GM19324 (cell line): Measurements from ENCODE around the gene TSPAN15.
"Not testable (repeated sequence)": the region's sequence is repeated elsewhere in the genome, so short reads cannot be mapped to it uniquely, and the experiment has no call there.

Experiments used
- ATAC-seq: cut with Tn5 transposase; IDR thresholded peaks from one replicate; pipeline ENCODE4 v1.9.1; 2021; ENCODE audit warnings: mild to moderate bottlenecking, moderate library complexity; ENCODE audit not compliant: unreplicated experiment, low FRiP score

Gene TSPAN15

DNA sequence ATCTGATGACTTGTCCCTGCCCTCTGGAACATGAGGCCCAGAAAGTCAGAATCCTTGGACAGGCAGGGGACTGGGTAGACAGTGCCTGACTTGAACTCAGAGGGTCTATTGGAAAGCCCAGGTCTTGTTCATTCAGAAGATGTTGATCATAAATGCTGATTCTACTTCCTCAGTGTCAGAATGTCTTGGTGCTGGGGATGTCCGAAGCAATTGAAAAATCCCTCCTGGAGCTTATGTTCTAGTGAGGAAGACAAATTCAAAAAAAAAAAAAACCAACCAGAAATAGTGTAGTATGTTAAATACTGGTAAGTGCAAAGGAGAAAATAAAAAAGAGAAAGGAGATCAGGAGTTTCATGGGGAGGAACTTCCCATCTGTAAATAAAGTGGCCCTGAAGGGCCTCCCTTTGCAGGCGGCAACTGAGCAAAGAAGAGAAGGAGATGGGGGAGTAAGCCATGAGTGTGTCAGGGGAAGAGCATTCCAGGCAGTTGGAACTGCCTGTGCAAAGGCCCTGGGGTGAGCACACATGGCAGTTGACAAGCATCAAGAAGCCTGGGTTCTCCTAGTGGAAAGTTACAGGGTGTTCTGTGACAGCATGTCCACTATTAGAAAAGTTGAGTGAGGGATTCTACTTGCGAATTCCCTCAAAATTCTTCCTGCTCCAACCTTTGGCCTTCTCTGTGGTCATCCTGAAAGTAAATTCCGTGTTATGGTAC, 30.7 kb downstream of the TSPAN15 start:
- ATAC-seq = no peak

DNA sequence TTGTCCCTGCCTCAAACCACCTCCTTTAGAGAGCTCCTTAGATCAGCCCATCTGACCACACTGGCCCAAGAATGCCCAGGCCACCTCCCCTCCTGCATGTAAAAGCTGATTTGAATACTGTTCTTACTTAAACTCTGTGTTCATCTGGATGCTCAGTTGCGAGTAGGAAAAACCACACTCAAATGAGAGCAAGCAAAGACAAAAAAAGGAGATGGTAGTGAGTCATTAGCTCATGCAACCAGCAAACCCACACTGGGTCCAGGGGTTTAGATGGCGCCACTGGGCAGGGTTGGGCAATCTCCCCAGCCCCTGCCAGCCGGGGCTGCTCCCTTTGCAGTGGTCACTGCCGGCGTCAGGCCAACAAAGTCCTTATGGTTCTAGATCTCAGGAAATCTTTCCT, 32.7 kb downstream of the TSPAN15 start:
- ATAC-seq = no peak

DNA sequence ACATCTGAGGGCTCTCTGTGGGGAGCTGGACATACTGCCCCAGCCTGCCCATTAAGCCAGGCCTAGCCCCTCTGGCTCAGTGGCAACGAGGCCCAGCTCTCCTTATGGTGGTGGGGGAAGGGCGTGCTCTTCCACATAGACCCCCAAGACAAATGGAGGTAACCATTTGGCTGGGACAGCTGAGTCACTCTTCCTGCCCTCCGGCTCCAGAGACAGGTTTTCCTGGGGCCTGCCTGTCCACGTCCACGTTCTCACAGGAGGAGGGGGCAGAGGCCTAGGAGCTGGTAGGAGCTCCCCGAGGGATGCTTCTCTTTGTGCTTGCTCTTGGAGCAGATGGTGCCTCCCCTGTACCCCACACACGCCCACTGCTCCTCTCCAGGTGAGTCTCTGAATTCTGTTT, 33.5 kb downstream of the TSPAN15 start:
- ATAC-seq = no peak

DNA sequence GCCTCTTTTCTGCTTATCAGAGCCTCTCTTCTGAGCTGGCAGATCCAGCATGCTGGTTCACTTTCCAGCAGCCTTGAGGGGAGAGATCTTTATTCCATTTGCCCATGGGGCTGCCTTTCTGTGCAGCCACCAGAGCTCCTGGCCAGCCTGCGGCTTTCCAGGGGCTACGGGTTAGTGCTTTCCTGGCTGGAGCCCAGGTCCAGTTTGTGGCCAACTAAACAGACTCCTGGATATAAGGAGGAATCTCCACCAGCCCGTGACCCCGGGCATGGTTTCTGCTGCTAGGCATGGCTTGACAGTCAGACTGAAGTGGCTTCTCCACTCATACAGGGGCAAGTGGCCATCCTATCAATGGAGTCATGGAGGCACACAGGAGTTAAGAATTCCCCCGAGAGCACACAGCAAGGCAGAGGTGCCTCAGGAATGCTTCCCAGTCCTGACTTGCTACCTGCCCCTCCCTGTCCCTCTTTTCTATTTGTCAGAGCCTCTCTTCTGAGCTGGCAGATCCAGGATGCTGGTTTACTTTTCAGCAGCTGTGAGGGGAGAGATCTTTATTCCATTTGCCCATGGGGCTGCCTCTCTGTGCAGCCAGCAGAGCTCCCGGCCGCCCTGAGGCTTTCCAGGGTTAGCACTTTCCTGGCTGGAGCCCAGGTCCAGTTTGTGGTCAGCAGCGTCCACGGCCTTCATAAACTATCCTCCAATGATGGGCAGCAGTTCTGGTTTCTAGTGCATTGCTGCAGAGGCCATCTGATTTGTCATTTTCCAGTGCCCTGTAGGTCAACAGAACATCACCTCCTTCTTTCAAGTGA, 35.9 kb downstream of the TSPAN15 start:
- no peak for ATAC-seq

DNA sequence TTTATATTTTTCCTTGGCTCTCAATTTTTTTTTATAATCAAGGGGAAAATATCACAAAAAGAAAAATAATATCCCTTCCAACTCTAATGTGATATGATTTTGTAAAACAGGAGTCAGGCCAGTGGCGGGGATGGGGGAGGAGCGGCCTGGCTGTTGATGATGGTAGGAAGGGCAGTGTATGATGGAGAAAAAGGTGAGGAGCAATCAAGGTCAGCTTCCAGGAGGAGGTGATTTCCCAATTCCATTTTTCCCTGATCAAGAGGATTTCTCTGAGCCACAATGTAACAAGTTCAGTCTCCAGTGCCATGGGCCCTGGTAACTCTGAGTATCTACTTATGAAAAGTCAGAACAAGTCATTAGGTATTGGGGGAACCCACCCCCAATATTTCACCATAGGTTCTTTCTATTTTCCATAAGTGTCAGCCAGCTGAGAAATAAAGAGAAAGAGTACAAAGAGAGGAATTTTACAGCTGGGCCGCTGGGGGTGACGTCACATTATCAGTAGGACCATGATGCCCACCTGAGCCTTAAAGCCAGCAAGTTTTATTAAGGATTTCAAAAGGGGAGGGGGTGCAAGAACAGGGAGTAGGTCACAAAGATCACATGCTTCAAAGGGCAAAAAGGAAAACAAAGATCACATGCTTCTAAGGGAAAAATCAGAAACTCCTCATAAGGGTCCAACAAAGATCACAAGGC, 37.0 kb downstream of the TSPAN15 start:
- ATAC-seq = not testable (repeated sequence)

DNA sequence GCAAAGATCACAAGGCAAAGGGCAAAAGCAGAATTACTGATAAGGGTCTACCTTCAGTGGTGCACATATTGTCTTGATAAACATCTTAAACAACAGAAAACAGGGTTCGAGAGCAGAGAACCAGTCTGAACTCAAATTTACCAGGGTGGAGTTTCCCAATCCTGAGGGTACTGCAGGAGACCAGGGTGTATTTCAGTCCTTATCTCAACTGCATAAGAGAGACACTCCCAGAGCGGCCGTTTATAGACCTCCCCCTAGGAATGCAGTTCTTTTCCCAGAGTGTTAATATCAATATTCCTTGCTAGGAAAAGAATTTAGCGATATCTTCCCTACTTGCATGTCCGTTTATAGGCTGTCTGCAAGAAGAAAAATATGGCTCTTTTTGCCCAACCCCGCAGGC, 37.6 kb downstream of the TSPAN15 start:
- ATAC-seq = not testable (repeated sequence)

DNA sequence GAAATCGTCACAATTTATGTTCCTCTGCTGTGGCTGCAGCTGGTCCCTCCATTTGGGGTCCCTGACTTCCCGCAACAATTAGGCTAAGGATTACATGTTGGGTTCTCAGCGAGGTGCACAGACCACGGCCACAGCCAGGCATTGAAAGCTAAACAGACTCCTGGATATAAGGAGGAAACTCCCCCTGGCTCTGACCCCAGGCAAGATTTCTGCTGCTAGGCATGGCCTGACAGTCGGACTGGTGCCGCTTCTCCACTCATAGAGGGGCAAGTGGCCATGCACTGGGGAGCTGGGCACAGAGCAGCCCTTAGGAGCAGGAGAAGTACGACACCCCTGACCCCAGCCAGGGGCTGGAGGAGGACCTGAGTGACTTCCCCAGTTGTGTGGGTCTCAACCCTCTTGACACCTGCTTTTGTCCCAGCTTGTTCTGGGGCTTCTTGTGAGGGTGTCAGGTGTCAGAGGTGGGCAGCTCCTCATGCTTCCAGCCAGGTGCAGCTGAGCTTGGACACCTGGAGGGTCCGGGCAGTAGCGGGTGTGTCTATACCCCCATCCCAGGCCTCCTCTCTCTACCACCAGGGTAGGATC, 38.3 kb downstream of the TSPAN15 start:
- no peak for ATAC-seq

DNA sequence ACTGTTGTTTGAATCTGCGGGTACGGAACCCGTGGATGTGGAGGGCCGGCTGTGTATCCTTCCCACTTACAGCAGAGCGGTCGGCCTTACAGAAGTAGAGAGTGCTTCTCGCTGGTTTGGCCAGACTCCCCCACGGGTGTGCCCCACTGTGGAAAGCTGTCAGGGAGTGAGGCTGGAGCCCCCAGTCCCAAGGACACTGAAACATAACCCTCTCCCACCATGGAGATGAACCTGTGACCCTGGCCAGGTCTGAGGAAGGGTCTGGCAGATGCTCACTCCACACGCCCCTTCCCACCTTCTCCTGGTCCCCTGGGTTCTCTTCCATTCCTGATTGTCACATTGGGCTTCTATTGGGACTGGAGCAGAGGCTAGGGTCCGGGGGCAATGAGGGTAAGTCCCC, 39.6 kb downstream of the TSPAN15 start:
- ATAC-seq = no peak

DNA sequence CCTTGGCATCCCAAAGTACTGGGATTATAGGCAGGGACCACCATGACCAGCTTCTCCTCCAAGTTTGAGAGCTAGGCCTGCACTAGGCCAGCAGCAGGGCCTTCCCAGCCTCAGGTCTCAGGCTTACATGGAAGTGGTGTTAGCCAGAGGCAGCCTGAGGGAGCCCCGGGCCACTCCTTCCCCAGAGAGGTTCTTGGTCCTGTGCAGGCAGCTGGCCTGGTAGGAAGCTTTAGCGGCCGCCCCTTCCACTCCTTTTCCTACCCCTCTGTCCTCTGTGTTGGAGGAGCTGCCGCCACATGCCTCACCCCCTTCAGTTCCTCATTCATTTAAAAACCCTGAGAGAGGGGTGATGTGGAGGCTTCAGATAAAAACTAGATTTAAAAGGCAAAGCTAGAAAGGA, 40.3 kb downstream of the TSPAN15 start:
- no peak for ATAC-seq

DNA sequence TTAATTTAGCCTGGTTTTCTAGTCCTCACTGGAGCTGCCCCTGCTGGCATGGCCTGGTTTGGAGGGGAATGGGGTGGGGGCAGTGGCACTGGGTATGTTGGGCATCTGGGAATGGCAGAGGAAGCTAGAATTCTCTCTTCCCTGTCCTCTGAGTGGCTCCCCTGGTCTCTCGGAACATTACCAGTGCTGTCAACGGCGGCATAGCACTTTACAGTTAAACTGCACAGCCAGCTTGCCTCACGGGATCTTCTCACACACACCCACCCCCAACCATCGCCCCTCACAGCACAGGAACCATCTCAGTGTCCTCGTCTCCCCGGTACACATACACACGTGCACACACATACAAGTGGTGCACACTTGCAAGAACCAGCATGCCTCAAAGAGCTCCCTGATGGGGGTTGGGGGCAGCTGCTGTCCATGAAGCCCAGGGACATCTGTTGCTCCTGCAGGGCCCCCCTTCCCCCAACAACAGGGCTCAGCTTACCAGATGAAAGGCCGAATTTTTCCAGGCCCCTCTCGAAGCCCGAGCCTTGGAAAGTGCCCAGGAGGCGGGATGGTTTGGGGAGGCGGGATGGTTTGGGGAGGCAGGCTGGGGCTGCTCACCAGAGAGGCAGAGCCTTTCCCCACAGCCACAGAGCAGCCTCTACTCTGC, 41.0 kb downstream of the TSPAN15 start:
- ATAC-seq = no peak

DNA sequence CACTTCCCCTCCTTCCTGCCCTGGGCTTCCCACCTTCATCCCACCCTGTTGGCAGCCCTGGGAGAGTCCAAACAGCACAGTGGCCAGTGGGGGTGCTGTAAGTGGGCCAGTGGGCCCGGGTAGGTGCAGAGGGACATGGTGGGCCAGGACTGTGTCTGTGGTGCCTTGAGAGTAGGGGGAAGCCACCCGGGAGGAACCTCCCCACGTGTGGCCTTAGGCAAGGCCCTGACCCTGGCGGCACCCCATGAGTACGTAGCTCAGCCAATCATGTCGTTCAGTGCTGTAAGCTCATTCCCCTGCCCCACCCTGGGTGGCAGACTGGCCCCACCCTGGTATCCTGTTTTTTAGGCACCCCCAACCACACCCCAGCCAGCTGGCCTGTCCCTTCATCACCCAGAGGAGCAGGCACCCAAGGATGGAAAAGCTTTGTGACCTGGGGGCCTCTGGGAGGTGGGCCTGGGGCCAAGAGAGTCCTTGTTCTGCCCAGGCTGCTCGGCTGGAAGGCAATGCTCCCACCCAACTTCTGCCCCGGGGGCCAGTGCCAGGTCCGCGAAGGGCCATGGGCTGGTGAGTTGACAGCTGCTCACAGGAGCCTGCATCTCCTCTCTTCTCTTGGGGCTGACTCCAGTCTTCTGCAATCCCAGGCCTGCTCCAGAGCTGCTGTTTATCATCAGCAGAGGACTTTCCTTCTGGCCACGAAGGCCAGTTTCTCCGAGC, 41.6 kb downstream of the TSPAN15 start:
- no peak for ATAC-seq

DNA sequence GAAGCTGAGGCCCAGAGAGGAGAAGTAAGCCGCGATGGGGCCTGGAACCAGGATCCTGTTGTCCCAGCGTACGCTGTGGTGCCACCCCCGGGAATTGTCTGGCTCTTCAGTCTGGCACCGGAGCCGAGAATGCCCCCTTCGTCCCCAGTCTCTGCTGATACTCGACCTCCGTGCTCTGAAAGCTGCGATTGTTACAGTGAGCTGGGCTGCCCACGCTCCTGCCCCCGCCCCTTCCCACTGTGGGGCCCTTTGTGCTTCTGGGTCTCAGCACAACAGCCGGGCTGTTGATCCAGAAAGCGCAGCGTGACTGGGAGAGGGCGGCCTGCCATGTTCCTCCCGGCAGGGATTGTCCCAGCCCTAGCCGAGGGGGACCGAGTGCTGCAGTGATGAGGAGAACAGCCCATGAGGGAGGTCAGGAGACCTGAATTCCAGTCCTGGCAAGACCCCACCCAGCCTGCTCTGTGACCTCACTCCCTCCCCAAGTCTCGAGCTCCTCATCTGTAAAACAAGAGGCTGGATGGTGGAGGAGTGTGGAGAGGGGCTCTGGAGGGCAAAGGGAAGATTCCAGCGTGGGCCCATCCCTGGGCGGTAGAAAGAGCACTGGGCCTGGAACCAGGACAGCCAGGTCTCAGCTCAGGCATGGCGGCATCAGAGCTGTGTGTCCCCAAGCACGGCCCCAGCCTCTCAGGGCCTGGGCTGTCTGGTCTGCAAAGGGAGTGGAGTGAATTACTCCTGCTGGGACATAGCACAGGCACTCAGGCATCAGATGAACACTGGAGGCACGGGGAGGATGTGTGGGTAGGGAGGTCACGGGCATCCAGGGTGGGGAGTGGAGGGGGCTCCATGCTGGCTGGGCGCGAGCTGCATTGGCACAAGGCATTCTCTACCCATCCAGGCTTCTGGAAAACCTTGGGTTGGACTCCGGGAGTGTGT, 43.6 kb downstream of the TSPAN15 start:
- ATAC-seq = no peak

DNA sequence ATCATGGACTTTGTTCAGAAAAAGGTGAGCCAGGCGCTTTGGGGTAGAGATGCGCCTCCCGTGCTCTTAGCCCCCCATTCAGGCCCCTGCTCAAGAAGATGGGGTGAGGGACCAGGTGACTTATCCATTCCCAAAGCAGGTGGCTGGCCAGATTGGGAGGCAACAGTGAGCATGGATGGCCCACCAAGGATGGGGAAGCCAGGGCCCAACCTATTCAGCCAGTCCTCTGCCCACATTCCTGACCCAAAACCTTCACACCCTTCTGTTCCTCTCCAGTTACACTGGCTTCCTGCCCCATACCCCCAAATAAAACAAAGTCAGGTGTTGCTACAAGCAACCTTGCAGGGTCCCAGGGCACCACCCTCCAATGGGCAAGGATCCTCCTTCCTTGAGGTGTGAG, 44.4 kb downstream of the TSPAN15 start:
- no peak for ATAC-seq

DNA sequence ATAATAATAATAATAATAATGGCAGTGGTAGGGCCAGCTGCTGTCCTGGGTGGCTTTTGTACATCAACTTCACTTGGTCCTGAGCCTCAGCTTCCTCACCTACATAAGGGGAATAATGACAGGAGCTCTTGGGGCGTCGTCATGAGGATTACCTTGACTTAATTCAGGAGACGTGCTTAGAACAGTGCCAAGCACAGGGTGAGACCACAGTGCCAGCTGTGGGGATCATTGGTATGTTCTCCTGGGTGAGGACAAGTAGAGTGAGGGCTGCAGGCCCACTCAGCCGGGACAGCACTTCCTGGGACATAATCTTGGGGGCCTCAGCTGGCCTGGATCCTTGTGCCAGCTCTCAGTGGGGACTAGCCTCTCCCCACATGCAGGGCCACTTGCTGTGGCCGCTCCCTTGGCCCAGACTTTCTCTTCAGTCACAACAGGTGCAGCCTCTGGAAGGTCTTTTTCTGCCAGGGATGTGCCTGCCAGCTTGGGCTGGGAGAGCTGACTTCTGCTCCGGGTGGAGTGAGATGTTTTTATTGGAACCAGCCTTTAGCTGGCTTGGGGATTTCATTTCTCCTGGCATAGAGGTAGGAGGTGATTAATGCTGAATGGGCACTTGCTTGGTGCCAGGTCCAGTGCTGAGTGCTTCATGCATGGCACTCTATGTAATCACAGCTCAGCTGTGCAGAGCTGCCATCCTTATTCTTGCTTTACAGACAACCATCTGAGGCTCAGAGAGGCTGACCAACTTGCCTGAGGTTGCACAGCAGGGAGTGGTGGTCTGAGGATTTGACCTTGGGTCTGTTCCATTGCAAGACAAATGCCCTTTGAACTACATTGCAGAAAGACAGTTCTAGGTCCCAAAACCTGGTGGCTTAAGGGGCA, 45.3 kb downstream of the TSPAN15 start:
- ATAC-seq = no peak

DNA sequence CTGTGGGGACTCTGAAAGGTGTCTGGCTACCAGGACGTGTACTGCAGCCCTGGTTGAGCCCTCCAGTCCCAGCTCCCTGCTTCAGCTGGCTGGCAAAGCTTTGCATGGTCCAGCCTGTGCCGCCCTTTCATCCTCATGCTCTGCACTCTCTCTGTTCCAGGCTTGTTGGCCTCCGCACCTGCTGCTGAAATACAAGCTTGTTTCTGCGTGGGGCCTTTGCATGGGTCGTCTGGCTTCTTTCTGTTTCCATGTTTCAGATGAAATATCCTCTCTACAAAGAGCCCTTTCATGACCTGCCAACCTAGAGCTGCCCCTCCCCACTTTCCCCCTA, 45.9 kb downstream of the TSPAN15 start:
- ATAC-seq = no peak

DNA sequence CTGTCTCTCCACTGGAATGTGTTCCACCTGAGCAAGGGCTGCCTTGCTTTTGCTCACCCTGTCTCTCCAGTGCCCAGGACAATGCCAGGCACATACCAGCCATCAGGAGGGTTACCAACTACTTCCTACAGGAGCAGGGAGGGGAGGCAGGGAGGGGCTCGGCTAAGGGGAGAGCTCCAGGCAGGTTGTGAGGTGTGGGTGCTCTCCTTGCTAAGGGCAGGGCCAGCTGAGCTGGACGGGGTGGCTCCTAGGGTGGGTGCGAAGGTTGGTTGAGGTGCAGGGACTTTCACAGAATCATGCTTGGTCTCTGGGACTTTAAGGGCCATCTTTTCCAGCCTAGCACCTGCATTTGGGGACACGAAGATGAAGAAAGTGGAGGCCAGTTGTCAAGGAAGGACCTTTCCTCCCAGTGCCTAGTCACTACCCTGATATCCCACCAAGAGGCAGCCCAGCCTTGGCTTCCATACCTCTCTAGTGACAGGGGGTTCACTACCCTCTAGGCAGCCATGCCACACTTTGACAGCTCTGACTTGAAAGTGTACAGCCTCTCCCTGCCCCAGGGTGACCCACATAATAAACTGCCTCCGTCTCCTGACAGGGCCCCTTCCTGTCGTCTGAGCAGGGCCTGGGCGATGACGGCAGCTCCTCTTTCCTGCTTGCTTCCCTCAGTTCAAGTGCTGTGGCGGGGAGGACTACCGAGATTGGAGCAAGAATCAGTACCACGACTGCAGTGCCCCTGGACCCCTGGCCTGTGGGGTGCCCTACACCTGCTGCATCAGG, 46.5 kb downstream of the TSPAN15 start:
- ATAC-seq = no peak

DNA sequence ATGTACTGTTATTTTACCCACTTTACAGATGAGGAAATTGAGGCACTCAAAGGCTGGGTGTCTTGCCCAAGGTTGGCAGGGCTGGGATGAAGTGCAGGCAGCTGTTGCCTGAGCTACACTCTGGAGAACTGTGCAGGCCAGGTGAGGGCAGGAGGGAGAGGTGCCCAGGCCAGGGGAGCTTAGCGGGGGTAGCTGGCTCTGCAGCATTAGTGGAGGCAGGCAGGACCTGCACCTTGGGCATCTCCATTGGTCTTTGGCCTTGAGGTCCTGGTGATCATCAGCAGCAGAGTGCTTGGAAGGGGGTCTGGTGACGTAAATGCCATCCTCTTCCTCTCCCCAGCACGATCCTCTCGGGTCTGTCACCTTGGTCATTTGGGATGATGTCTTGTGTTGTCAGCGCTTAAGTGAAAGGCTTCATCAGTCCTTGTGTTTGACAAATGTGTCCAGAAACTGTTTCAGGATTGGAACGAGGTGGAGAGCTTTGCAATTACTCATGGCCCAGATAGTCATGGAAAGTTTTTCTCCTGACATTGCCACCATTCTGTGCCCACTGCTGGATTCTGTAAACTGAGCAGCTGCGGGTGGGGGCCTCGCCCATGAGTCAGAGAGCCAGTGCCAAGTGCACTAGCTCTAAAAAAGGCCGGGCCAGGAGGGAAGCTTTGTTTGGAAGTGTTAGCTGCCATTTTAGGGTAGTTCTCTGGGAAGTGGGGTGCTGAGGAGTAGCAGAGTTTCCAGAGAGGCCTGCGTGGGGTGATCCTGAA, 47.6 kb downstream of the TSPAN15 start:
- ATAC-seq = no peak
